C4-2B (cell line): ENCODE data around the gene FEZ2.

ENCODE experiments used
- ZFX ChIP-seq: fragments of 450-650 bp; IDR thresholded peaks from 2 replicates; pipeline ENCODE4 v1.6.1; 2017
- TF ChIP-seq, protein P1 (sequence below): fragments of 450-650 bp; conservative IDR thresholded peaks from 2 replicates; pipeline ENCODE4 v1.5.1; 2017; ENCODE audit warnings: mild to moderate bottlenecking

DNA sequence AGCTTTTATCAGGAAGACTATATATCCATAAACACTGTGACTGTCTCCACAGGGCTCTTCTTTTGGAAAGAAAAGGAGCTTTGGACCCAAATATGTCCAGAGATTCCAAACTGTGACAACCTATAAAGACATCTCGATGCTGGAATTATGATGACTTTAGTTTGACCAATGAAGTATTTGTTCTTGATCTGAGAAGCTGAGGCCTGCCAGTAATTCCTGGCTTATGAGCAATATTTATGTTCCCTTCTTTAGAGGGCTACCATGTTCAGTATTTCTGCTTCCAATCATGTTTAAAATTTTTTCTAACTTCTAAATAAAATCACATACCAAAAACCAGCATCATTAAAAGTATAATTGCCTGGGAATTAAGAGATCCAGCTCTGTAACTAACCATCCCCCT, 41.1 kb downstream of the FEZ2 start:
- TF ChIP-seq, protein P1, sequence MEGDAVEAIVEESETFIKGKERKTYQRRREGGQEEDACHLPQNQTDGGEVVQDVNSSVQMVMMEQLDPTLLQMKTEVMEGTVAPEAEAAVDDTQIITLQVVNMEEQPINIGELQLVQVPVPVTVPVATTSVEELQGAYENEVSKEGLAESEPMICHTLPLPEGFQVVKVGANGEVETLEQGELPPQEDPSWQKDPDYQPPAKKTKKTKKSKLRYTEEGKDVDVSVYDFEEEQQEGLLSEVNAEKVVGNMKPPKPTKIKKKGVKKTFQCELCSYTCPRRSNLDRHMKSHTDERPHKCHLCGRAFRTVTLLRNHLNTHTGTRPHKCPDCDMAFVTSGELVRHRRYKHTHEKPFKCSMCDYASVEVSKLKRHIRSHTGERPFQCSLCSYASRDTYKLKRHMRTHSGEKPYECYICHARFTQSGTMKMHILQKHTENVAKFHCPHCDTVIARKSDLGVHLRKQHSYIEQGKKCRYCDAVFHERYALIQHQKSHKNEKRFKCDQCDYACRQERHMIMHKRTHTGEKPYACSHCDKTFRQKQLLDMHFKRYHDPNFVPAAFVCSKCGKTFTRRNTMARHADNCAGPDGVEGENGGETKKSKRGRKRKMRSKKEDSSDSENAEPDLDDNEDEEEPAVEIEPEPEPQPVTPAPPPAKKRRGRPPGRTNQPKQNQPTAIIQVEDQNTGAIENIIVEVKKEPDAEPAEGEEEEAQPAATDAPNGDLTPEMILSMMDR: no peak
- no peak for TF ChIP-seq ZFX
